Muscle layer of duodenum (tissue), 2 donors: ENCODE results near the gene FTCD.
"Not testable (repeated sequence)": the region's sequence is repeated elsewhere in the genome, so short reads cannot be mapped to it uniquely, and the experiment has no call there.

Source experiments
- H3K27ac ChIP-seq: one replicate; pipeline ENCODE4 v1.7.0; 2013; ENCODE audit warnings: mild to moderate bottlenecking, low read length
- H3K27me3 ChIP-seq: one replicate; pipeline ENCODE4 v1.7.0; 2013; ENCODE audit warnings: low read depth, mild to moderate bottlenecking, control low read depth, low read length
- H3K36me3 ChIP-seq, 2 donors: one replicate each; pipeline ENCODE4 v1.7.0; 2013; ENCODE audit warnings: low read length in 2 of 2, control low read depth in 1 of 2, mild to moderate bottlenecking in 1 of 2; ENCODE audit not compliant: insufficient read depth in 2 of 2, control insufficient read depth in 1 of 2
- H3K4me1 ChIP-seq, 2 donors: one replicate each; pipeline ENCODE4 v1.7.0; 2013; ENCODE audit warnings: low read length in 2 of 2, mild to moderate bottlenecking in 2 of 2, control low read depth in 1 of 2, moderate library complexity in 1 of 2; ENCODE audit not compliant: insufficient read depth in 2 of 2, control insufficient read depth in 1 of 2
- H3K4me3 ChIP-seq, 2 donors: one replicate each; pipeline ENCODE4 v1.7.0; 2013; ENCODE audit warnings: low read length in 2 of 2, low read depth in 1 of 2, mild to moderate bottlenecking in 1 of 2
- H3K9me3 ChIP-seq, 2 donors: one replicate each; pipeline ENCODE4 v1.7.0; 2013; ENCODE audit warnings: low read length in 2 of 2, control low read depth in 1 of 2, mild to moderate bottlenecking in 1 of 2; ENCODE audit not compliant: control insufficient read depth in 1 of 2
- donor health status: healthy.

The FTCD gene

GRCh38 chr21:46113497-46114176 is 41.7 kb downstream of the FTCD start:
- H3K36me3 ChIP-seq = peaks cover 21 to 66% of the 10 kb centered on the region in 2 donors

GRCh38 chr21:46112725-46113215 is 42.6 kb downstream of the FTCD start:
- Histone ChIP-seq H3K27ac (no peak overlapping the region), H3K4me1 (peaks cover 0 to 24% of the 10 kb centered on the region in 2 donors), H3K36me3 (peaks cover 20 to 57% of the 10 kb centered on the region in 2 donors), H3K9me3 (no peaks in the 10 kb centered on the region), H3K27me3 (no peaks in the 10 kb centered on the region), H3K4me3 (no peak overlapping the region)

More at GRCh38 chr21:46113497-46114176, 41.7 kb downstream of the FTCD start:
- Histone ChIP-seq H3K4me3 (no peak overlapping the region), H3K27me3 (no peaks in the 10 kb centered on the region), H3K4me1 (peaks cover 0 to 24% of the 10 kb centered on the region in 2 donors), H3K27ac (no peak overlapping the region), H3K9me3 (no peaks in the 10 kb centered on the region)

GRCh38 chr21:46111857-46112724 is 43.3 kb downstream of the FTCD start:
- peaks cover 20 to 51% of the 10 kb centered on the region in 2 donors for H3K36me3 ChIP-seq
- H3K4me1 ChIP-seq = peaks cover 0 to 24% of the 10 kb centered on the region in 2 donors
- H3K9me3 ChIP-seq = no peaks in the 10 kb centered on the region
- no peaks in the 10 kb centered on the region for H3K27me3 ChIP-seq
- H3K4me3 ChIP-seq = no peak overlapping the region
- no peak overlapping the region for H3K27ac ChIP-seq

GRCh38 chr21:46111193-46111571 is 44.2 kb downstream of the FTCD start:
- H3K4me3 ChIP-seq = no peak overlapping the region
- no peak overlapping the region for H3K27ac ChIP-seq
- peaks cover 0 to 24% of the 10 kb centered on the region in 2 donors for H3K4me1 ChIP-seq
- H3K27me3 ChIP-seq = no peaks in the 10 kb centered on the region
- H3K36me3 ChIP-seq = peaks cover 15 to 41% of the 10 kb centered on the region in 2 donors
- H3K9me3 ChIP-seq = no peaks in the 10 kb centered on the region

- Histone ChIP-seq H3K36me3 (peaks cover 15 to 36% of the 10 kb centered on the region in 2 donors), H3K9me3 (no peaks in the 10 kb centered on the region), H3K4me3 (no peak overlapping the region), H3K27ac (no peak overlapping the region), H3K4me1 (peaks cover 0 to 24% of the 10 kb centered on the region in 2 donors), H3K27me3 (no peaks in the 10 kb centered on the region)
Measured at GRCh38 chr21:46110499-46111192, 44.7 kb downstream of the FTCD start.

- no peak overlapping the region for H3K27ac ChIP-seq
- peaks cover 13 to 27% of the 10 kb centered on the region in 2 donors for H3K36me3 ChIP-seq
- no peak overlapping the region for H3K4me3 ChIP-seq
- H3K27me3 ChIP-seq = no peaks in the 10 kb centered on the region
- peaks cover 0 to 24% of the 10 kb centered on the region in 2 donors for H3K4me1 ChIP-seq
- no peaks in the 10 kb centered on the region for H3K9me3 ChIP-seq
Measured at GRCh38 chr21:46109313-46110221, 45.8 kb downstream of the FTCD start.

- Histone ChIP-seq H3K9me3 (no peaks in the 10 kb centered on the region), H3K36me3 (peaks cover 9 to 25% of the 10 kb centered on the region in 2 donors), H3K4me1 (peaks cover 0 to 24% of the 10 kb centered on the region in 2 donors), H3K27me3 (no peaks in the 10 kb centered on the region), H3K27ac (no peak overlapping the region), H3K4me3 (no peak overlapping the region)
Measured at GRCh38 chr21:46108827-46109312, 46.5 kb downstream of the FTCD start.

GRCh38 chr21:46107376-46107775 is 48.0 kb downstream of the FTCD start:
- Histone ChIP-seq H3K36me3 (peaks cover 0 to 11% of the 10 kb centered on the region in 2 donors), H3K4me1 (peaks cover 0 to 24% of the 10 kb centered on the region in 2 donors)
- H3K9me3 ChIP-seq = not testable (repeated sequence)

GRCh38 chr21:46104104-46104503 is 51.3 kb downstream of the FTCD start:
- Histone ChIP-seq H3K27ac (no peak overlapping the region), H3K36me3 (peaks cover 0 to 4% of the 10 kb centered on the region in 2 donors), H3K9me3 (peaks cover 0 to 5% of the 10 kb centered on the region in 2 donors), H3K4me3 (no peak overlapping the region), H3K27me3 (no peaks in the 10 kb centered on the region), H3K4me1 (peaks cover 4 to 7% of the 10 kb centered on the region in 2 donors)

More at GRCh38 chr21:46107376-46107775, 48.0 kb downstream of the FTCD start:
- H3K4me3 ChIP-seq, H3K27ac ChIP-seq, H3K27me3 ChIP-seq: not testable (repeated sequence)

GRCh38 chr21:46100906-46101305 is 54.5 kb downstream of the FTCD start:
- Histone ChIP-seq H3K9me3 (peaks cover 0 to 5% of the 10 kb centered on the region in 2 donors), H3K4me3 (peak overlapping the region; percentile 12 to 82), H3K27me3 (no peaks in the 10 kb centered on the region), H3K36me3 (peaks cover 0 to 4% of the 10 kb centered on the region in 2 donors), H3K4me1 (peaks cover 3 to 4% of the 10 kb centered on the region in 2 donors), H3K27ac (no peak overlapping the region)
